Measurements from ENCODE around the gene RDH11.
"Not testable (repeated sequence)": the region's sequence is repeated elsewhere in the genome, so short reads cannot be mapped to it uniquely, and the experiment has no call there.

Gene RDH11, protein sequence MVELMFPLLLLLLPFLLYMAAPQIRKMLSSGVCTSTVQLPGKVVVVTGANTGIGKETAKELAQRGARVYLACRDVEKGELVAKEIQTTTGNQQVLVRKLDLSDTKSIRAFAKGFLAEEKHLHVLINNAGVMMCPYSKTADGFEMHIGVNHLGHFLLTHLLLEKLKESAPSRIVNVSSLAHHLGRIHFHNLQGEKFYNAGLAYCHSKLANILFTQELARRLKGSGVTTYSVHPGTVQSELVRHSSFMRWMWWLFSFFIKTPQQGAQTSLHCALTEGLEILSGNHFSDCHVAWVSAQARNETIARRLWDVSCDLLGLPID

DNA sequence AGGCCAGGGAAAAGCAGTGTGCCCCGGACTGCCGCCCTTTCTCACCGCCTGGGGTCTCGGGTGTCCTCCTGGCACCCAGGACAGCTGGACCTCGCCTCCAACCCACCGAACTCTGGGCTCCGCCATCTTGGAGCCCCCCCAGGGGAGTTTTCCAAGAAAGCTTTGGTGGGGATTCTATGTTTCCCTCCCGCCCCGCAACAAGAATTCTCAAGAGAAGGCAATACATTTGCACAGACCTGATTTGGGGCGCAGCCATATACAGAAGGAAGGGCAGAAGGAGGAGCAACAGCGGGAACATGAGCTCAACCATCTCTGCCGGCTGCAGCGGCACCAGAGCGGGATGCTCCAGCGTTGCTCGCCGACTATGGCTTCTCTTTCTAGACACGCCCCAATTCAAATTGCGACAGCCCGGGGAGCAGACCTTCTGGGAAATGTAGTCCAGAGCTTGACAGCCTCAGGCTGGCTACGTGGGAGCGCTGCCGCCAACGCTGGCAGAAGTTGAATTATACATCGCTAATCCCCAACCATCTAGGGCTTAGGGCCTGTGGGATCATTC, at the start of gene RDH11:
Gene RDH11, minus strand, starts transcription at position 371 of the 556 bp plus-strand sequence. Its CDS starts 61 bp downstream, at position 310.
- peak; percentile 75 for DNase-seq (ENCODE audit: low read depth, low spot score)

- DNase-seq (ENCODE audit: low read depth, low spot score) = no peak
Observed at GRCh38 chr14:67744046-67744445, 48.5 kb upstream of the RDH11 start.

DNA sequence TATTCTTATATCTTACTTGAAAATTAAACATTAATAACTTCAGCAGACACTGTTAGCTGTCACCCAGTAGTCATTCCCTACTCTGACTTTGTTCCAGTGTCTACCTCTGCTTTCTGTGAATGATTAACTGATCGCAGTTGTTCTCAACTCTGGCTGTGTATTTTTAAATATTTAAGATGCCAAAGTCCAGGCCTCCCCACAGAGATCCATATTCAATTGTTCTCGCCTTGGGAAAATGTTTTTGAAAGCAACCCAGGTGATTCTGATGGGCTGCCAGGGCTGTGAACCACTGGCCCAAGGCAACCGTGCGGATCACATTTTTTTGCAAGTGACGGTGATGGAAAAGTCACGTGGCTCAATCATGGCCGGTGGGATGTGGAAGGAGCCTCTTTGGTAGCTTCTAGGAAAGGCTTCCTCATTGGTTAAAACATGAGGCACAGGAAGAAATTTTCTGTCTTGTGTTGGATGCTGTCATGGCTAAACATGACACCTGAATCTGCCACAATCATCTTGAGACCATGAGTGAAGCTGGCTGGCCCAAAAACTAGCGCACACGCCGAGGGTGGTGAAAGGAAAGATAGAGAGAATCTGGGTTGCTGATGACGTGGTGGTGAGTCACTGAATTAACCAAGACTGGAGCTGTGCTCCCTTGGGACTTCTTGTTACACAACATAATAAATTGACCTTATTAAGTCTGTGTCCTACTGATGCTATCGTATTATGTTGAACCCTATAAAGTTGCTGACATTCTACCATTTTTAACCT, 43.4 kb upstream of the RDH11 start:
- DNase-seq (ENCODE audit: low read depth, low spot score) = no peak

- DNase-seq (ENCODE audit: low read depth, low spot score) = no peak
Observed at GRCh38 chr14:67736771-67737170, 41.2 kb upstream of the RDH11 start.

GRCh38 chr14:67735336-67736147, 40.0 kb upstream of the RDH11 start:
- DNase-seq (ENCODE audit: low read depth, low spot score) = no peak

DNA sequence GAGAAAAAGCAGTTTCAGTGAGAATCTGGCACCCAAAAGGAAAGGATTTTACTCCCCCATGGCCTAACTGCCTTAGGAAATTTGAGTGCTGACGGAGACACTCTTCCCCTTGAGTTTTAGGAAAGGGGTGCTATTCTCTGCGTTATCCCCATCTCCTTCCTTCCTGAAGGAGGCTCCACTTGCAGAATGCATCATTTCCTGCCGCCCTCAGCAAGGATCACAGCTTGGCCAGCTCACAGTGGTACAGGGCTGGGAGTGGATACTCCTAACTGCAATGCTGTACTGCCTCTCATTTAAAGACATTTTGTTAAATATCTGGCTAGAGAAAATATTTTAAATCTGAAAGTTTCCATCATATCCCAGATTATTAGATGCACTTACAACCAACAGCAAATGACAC, 39.1 kb upstream of the RDH11 start:
- peak; percentile 17 for DNase-seq (ENCODE audit: low read depth, low spot score)

GRCh38 chr14:67733616-67734015, 38.1 kb upstream of the RDH11 start:
- no peak for DNase-seq (ENCODE audit: low read depth, low spot score)

- peak; percentile 75 for DNase-seq (ENCODE audit: low read depth, low spot score)
Observed at GRCh38 chr14:67729072-67729885, 33.7 kb upstream of the RDH11 start.

- DNase-seq (ENCODE audit: low read depth, low spot score) = no peak
Observed at GRCh38 chr14:67728258-67728657, 32.7 kb upstream of the RDH11 start.

GRCh38 chr14:67727361-67727760, 31.8 kb upstream of the RDH11 start:
- no peak for DNase-seq (ENCODE audit: low read depth, low spot score)

DNA sequence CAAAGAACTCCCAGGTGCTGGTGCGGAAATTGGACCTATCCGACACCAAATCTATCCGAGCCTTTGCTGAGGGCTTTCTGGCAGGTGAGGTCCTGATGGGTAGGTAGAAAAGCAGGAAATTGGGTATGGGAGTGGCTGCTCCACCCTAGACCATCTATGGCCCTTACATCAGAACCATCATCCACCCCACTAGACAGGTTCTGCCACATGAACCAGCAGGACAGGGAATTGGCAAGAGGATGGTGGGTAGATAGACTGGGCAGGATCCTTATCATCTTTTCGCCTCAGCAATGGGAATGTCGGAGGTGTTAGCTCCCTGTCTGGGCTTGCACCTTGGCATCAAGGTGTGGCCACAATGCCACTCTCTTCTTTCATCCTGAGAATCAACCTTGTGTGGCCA, 29.6 kb upstream of the RDH11 start:
- DNase-seq (ENCODE audit: low read depth, low spot score) = no peak

DNA sequence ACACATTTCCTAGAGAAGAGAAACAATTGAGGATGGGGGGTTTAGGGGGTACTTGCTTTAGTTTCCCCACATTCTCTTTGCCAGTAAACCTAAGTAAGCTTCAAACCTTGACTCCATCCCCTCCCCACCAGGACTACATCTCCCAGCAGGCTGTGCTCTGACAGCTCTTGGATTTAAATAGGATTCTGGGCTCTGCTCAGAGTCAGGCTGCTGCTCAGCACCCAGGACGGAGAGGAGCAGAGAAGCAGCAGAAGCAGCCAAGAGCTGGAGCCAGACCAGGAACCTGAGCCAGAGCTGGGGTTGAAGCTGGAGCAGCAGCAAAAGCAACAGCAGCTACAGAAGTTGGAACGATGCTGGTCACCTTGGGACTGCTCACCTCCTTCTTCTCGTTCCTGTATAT, 26.7 kb upstream of the RDH11 start:
- no peak for DNase-seq (ENCODE audit: low read depth, low spot score)

- DNase-seq (ENCODE audit: low read depth, low spot score) = no peak
Observed at GRCh38 chr14:67721875-67722274, 26.3 kb upstream of the RDH11 start.

- no peak for DNase-seq (ENCODE audit: low read depth, low spot score)
Observed at GRCh38 chr14:67719866-67720265, 24.3 kb upstream of the RDH11 start.

GRCh38 chr14:67719385-67719784, 23.8 kb upstream of the RDH11 start:
- not testable (repeated sequence) for DNase-seq (ENCODE audit: low read depth, low spot score)

DNA sequence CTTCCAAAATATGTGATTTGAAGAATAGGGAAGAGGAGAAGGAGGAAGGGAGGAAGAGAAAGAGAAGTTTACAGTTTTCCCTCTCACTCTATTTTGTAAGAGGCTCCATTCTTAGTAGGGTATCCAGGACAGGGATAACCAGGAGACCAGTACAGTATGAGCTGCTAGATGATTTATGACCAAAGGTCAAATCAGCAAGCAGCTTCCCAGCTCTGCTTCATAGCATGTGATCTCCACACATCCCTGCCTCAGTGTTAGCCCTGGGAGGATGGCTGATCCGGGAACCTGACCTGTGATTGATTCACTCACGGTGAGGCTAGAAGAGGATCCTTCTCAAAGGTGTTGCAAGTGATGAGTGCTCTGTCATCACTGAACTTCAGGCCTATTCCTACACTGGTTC, 22.7 kb upstream of the RDH11 start:
- DNase-seq (ENCODE audit: low read depth, low spot score) = no peak

DNA sequence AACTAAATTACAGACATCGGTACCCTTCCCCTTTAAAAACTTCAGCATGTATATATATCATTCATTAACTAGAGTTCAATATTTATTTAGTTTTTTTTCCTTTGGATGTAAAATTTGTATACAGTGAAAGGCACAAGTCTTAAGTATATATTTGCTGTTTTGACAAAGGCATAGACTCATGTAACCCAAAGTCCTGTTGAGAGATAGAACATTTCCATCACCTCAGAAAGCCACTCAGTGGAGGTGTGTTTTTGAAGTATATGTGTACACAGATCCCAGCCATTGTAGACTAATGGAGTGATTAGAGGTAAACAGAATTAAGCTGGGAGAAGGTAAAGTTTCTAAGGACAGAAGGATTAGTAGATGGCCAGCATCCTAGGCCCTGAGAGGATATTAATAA, 21.5 kb upstream of the RDH11 start:
- no peak for DNase-seq (ENCODE audit: low read depth, low spot score)

DNA sequence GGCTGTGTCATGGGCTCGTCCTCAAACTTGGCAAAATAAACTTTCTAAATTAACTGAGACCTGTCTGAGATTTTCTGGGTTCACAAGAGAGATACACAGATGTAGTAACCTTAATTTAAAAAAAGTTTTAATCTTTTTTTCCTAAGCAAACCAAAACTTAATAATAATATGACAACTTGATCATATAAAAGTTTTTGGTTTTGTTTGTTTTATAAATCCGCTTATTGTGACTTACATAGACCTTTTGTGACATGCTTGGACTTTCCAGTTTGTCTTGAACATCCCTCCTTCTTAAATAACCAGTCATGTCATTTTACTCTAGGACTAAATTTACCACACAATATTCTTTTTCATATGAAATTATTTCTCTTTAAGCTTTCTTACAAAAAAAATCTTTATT, 14.6 kb upstream of the RDH11 start:
- no peak for DNase-seq (ENCODE audit: low read depth, low spot score)

GRCh38 chr14:67709796-67710195, 14.2 kb upstream of the RDH11 start:
- DNase-seq (ENCODE audit: low read depth, low spot score) = not testable (repeated sequence)

DNA sequence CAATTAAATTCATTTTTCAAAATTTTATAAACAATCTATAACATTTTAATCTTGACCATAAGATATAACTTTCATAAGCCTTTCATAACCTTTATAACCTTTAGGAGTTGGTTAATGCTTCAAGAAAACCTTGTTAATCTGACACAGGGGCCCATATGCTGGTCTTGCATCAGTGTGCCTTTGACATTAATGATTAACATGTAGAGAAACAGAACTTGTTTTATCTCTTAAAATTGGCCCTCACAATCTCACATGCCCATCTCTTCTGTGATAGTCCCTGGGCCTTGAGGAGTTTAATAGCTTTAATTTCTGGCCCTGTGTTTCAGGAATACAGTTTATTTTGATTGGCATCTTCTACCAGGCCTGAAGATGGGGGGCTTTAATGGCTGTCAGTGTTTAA, 13.8 kb upstream of the RDH11 start:
- not testable (repeated sequence) for DNase-seq (ENCODE audit: low read depth, low spot score)

- DNase-seq (ENCODE audit: low read depth, low spot score) = no peak
Observed at GRCh38 chr14:67705211-67705610, 9.6 kb upstream of the RDH11 start.
